Ovary (tissue), 3 donors: Measurements from ENCODE around the gene SHANK2.

Experiments used
- CTCF ChIP-seq, 3 donors: fragments of 450-650 bp in 2 of 3; fragments of 200-600 bp in 1 of 3; IDR thresholded peaks; one replicate each; pipeline versions ENCODE4 v1.5.1 to v1.8.0; 2016 to 2022; ENCODE audit warnings: antibody characterized with exemption in 3 of 3, mild to moderate bottlenecking in 1 of 3
- EP300 ChIP-seq: sonication (generic); formaldehyde crosslinking; IDR thresholded peaks from one replicate; pipeline ENCODE4 v1.6.1; 2017; ENCODE audit warnings: antibody characterized with exemption
- POLR2A ChIP-seq: fragments of 450-650 bp; IDR thresholded peaks from one replicate; pipeline ENCODE4 v1.6.1; 2017; ENCODE audit warnings: antibody characterized with exemption, mild to moderate bottlenecking, moderate library complexity
- donor health status: DM: no; HTN: no; CAD: no.

GRCh38 chr11:71202966-71203365 is 49.4 kb downstream of the SHANK2 start:
- no peak for TF ChIP-seq CTCF (IDR thresholded peaks at IDR 0.05)
- TF ChIP-seq POLR2A, result no peak
- no peak for TF ChIP-seq EP300
